Right ventricle myocardium inferior (tissue), 1 donor: Measurements from ENCODE around the gene C1orf21. TPM values are rescaled to one million over a fixed set of nuclear protein-coding genes. Genes with fewer than 3 reads are reported as not detected.

Source experiments
- ATAC-seq: fragments of 200-7000 bp; cut with Tn5 transposase; one replicate; pipeline ENCODE4 v1.9.1; 2020; ENCODE audit warnings: mild to moderate bottlenecking, moderate library complexity
- DNase-seq: peaks from one replicate; pipeline ENCODE4 v3.0.0; 2021; ENCODE audit errors: missing footprints
- intact Hi-C: fragments of 100-400 bp; cut with DNase I; formaldehyde crosslinking; loops from one replicate; pipeline ENCODE4 v1.11.0; 2022
- total RNA-seq: library from RNA; stranded (reverse); fragmentation: NEBNext Ultra II Directional; extraction: Animal tissue kit (Norgen Biotek cat#: 25700); gene quantifications from one replicate; pipeline ENCODE4 v1.2.1, GENCODE V29; 2021
- donor health status: DM: no; HTN: yes; CAD: no; lungs with severe emphysema.

C1orf21 gene
- total RNA-seq, 1 donor from 2014 or later, result 54.5 TPM

GRCh38 chr1:184467295-184467694, 80.5 kb downstream of the C1orf21 start:
- no peak for DNase-seq
- intact Hi-C loops, result loop anchor here (2.0 kb wide), 1 partner anchor 80 kb away; the partner anchor contains the start of gene C1orf21
- no peak for ATAC-seq

GRCh38 chr1:184469396-184469795, 82.6 kb downstream of the C1orf21 start:
- intact Hi-C loops, result no loop called here
- ATAC-seq (no peak), DNase-seq (no peak)

- DNase-seq, result no peak
- ATAC-seq, result no peak
- intact Hi-C loops, result no loop called here
Measured at GRCh38 chr1:184471686-184472085, 84.9 kb downstream of the C1orf21 start.

GRCh38 chr1:184472136-184472535, 85.3 kb downstream of the C1orf21 start:
- ATAC-seq (peak; percentile 53), DNase-seq (no peak)
- intact Hi-C loops, result no loop called here

GRCh38 chr1:184473176-184473966, 86.5 kb downstream of the C1orf21 start:
- intact Hi-C loops, result no loop called here
- DNase-seq, result no peak

GRCh38 chr1:184476187-184476586, 89.4 kb downstream of the C1orf21 start:
- intact Hi-C loops, result no loop called here
- DNase-seq, result no peak
- no peak for ATAC-seq

More at GRCh38 chr1:184473176-184473966, 86.5 kb downstream of the C1orf21 start:
- ATAC-seq, result no peak

- intact Hi-C loops, result loop anchor here (5.0 to 10.0 kb wide), 4 partner anchors 83 to 405 kb away; partner anchors contain the start of gene C1orf21
- DNase-seq (no peak), ATAC-seq (no peak)
Measured at GRCh38 chr1:184479435-184480167, 92.8 kb downstream of the C1orf21 start.

- no peak for DNase-seq
- intact Hi-C loops, result loop anchor here (5.0 to 10.0 kb wide), 4 partner anchors 82 to 406 kb away; partner anchors contain the start of gene C1orf21
- no peak for ATAC-seq
Measured at GRCh38 chr1:184480736-184481135, 93.9 kb downstream of the C1orf21 start.

GRCh38 chr1:184482136-184482535, 95.3 kb downstream of the C1orf21 start:
- DNase-seq, result peak; percentile 75
- intact Hi-C loops, result loop anchor here (5.0 to 10.0 kb wide), 4 partner anchors 80 to 407 kb away; partner anchors contain the start of gene C1orf21
- ATAC-seq, result peak; percentile 87

- DNase-seq (no peak), ATAC-seq (peak; percentile 65)
- intact Hi-C loops, result loop anchor here (5.0 to 10.0 kb wide), 4 partner anchors 79 to 408 kb away; partner anchors contain the start of gene C1orf21
Measured at GRCh38 chr1:184483101-184483683, 96.4 kb downstream of the C1orf21 start.

GRCh38 chr1:184485751-184486723, 99.2 kb downstream of the C1orf21 start:
- no peak for ATAC-seq
- no peak for DNase-seq
- intact Hi-C loops, result loop anchor here (10.0 kb wide), 1 partner anchor 411 kb away; no protein-coding TSS in a partner anchor

- DNase-seq (no peak), ATAC-seq (no peak)
- intact Hi-C loops, result loop anchor here (10.0 kb wide), 1 partner anchor 412 kb away; no protein-coding TSS in a partner anchor
Measured at GRCh38 chr1:184486761-184487445, 100.1 kb downstream of the C1orf21 start.

GRCh38 chr1:184487531-184488193, 100.8 kb downstream of the C1orf21 start:
- no peak for ATAC-seq
- intact Hi-C loops, result loop anchor here (10.0 kb wide), 1 partner anchor 413 kb away; no protein-coding TSS in a partner anchor
- DNase-seq, result no peak

- intact Hi-C loops, result loop anchor here (10.0 kb wide), 1 partner anchor 415 kb away; no protein-coding TSS in a partner anchor
- DNase-seq (no peak), ATAC-seq (no peak)
Measured at GRCh38 chr1:184489908-184490307, 103.1 kb downstream of the C1orf21 start.

GRCh38 chr1:184492536-184492935, 105.7 kb downstream of the C1orf21 start:
- ATAC-seq (no peak), DNase-seq (no peak)
- intact Hi-C loops, result no loop called here

GRCh38 chr1:184493987-184494388, 107.2 kb downstream of the C1orf21 start:
- ATAC-seq (peak; percentile 77), DNase-seq (no peak)
- intact Hi-C loops, result no loop called here

GRCh38 chr1:184494929-184495328, 108.1 kb downstream of the C1orf21 start:
- intact Hi-C loops, result no loop called here
- ATAC-seq, result no peak
- DNase-seq, result no peak
